Measurements from ENCODE around the gene FBXW2.

FBXW2 gene

GRCh38 chr9:120716483-120716882, 76.7 kb downstream of the FBXW2 start:
- TF ChIP-seq TEAD4 (IDR thresholded peaks at IDR 0.05), result no peak
- TF ChIP-seq NFIC (IDR thresholded peaks at IDR 0.05), result no peak
- TF ChIP-seq ZBTB7A (IDR thresholded peaks at IDR 0.05; ENCODE audit: low read depth), result no peak
- no peak for TF ChIP-seq TCF12 (IDR thresholded peaks at IDR 0.05; ENCODE audit: low read depth)

GRCh38 chr9:120715389-120715924, 77.8 kb downstream of the FBXW2 start:
- TF ChIP-seq RAD21 (IDR thresholded peaks at IDR 0.05; ENCODE audit: low read depth) (no peak), CEBPB (IDR thresholded peaks at IDR 0.05) (no peak), ZBTB7A (IDR thresholded peaks at IDR 0.05; ENCODE audit: low read depth) (no peak), EGR1 (IDR thresholded peaks at IDR 0.05) (no peak), TCF12 (IDR thresholded peaks at IDR 0.05; ENCODE audit: low read depth) (no peak), MAX (IDR thresholded peaks at IDR 0.05) (no peak), EP300 (IDR thresholded peaks at IDR 0.05; ENCODE audit: borderline replicate concordance) (no peak), YY1 (IDR thresholded peaks at IDR 0.05; ENCODE audit: low read depth) (no peak), REST (IDR thresholded peaks at IDR 0.05; ENCODE audit: low read depth) (no peak), NFIC (IDR thresholded peaks at IDR 0.05) (no peak), TAF1 (IDR thresholded peaks at IDR 0.05; ENCODE audit: low read depth) (no peak), CREB1 (IDR thresholded peaks at IDR 0.05; ENCODE audit: low read depth) (no peak), USF1 (IDR thresholded peaks at IDR 0.05) (no peak), FOXM1 (IDR thresholded peaks at IDR 0.05; ENCODE audit: borderline replicate concordance, low read depth) (no peak)

GRCh38 chr9:120714846-120715388, 78.3 kb downstream of the FBXW2 start:
- TF ChIP-seq CEBPB (IDR thresholded peaks at IDR 0.05) (no peak), MAX (IDR thresholded peaks at IDR 0.05) (no peak), CREB1 (IDR thresholded peaks at IDR 0.05; ENCODE audit: low read depth) (no peak), REST (IDR thresholded peaks at IDR 0.05; ENCODE audit: low read depth) (no peak), TAF1 (IDR thresholded peaks at IDR 0.05; ENCODE audit: low read depth) (no peak), FOXM1 (IDR thresholded peaks at IDR 0.05; ENCODE audit: borderline replicate concordance, low read depth) (no peak), TCF12 (IDR thresholded peaks at IDR 0.05; ENCODE audit: low read depth) (no peak), EP300 (IDR thresholded peaks at IDR 0.05; ENCODE audit: borderline replicate concordance) (no peak)

GRCh38 chr9:120714088-120714845, 78.9 kb downstream of the FBXW2 start, which contains the start of gene MEGF9:
Gene MEGF9 (minus strand): TSS chr9:120714470. CDS start chr9:120714358, 112 bp downstream.
- TF ChIP-seq ZBTB7A (IDR thresholded peaks at IDR 0.05; ENCODE audit: low read depth) (no peak), EGR1 (IDR thresholded peaks at IDR 0.05) (no peak; the same call in 1 of the 2 replicates), RAD21 (IDR thresholded peaks at IDR 0.05; ENCODE audit: low read depth) (no peak), YY1 (IDR thresholded peaks at IDR 0.05; ENCODE audit: low read depth) (0 out of 2 replicates have a peak, but pooled peaks have one; percentile 10), FOXM1 (IDR thresholded peaks at IDR 0.05; ENCODE audit: borderline replicate concordance, low read depth) (no peak), TAF1 (IDR thresholded peaks at IDR 0.05; ENCODE audit: low read depth) (0 out of 2 replicates have a peak, but pooled peaks have one; percentile 61), USF1 (IDR thresholded peaks at IDR 0.05) (peak; percentile 99), EP300 (IDR thresholded peaks at IDR 0.05; ENCODE audit: borderline replicate concordance) (peak; percentile 32; the same call in 1 of the 2 replicates), REST (IDR thresholded peaks at IDR 0.05; ENCODE audit: low read depth) (no peak), CREB1 (IDR thresholded peaks at IDR 0.05; ENCODE audit: low read depth) (no peak; the same call in 1 of the 2 replicates), TEAD4 (IDR thresholded peaks at IDR 0.05) (no peak), NFIC (IDR thresholded peaks at IDR 0.05) (no peak), CEBPB (IDR thresholded peaks at IDR 0.05) (no peak), MAX (IDR thresholded peaks at IDR 0.05) (peak; percentile 53; the same call in 1 of the 2 replicates)
